Measurements from ENCODE around the gene CDH18.

CDH18 gene

GRCh38 chr5:19987612-19988361 is at the start of gene CDH18:
Gene CDH18 (minus strand): TSS chr5:19988200. CDS start chr5:19838986, 149,214 bp downstream.
- peak; percentile 80 for DNase-seq

- DNase-seq: no peak
Observed at GRCh38 chr5:20034717-20035116, 46.7 kb upstream of the CDH18 start.

GRCh38 chr5:20033881-20034280 is 45.9 kb upstream of the CDH18 start:
- DNase-seq: no peak

DNA sequence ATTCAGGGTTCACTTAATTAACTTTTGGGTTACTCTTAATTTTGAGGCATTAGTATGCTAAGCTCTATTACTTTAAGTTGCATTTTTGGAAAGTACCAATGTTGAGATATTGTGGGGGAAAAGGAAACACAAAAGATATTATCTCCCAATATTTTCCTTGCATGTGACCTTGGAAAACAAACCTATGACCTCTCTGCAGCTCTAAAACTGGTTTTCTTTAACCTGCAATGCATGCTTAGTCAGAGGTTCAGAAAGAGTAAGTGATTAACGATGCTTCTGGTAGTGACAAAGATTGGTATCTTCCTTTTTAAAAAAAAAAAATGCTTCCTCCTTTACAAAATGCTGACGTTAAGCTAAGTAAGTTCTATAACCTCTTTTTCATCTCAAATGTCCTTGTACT is 44.9 kb upstream of the CDH18 start:
- no peak for DNase-seq

DNA sequence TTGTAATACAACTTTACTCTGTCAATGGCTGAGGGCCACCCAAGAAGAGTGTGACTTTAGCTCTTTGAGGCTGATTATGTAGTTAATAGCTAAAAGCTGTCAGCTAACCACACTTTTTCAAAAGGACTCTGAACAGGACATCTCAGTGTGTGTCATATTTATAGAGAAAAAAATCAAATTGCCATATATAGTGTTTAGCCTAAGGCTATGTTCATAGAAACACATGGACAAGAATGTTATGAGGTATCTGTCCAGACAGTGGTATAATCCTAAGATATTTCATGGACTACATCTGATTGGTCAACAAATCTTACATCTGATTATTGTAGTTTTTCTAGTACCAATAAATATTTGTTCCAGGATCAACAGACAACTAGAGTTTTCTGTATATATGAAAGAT is 42.1 kb upstream of the CDH18 start:
- DNase-seq: no peak

DNA sequence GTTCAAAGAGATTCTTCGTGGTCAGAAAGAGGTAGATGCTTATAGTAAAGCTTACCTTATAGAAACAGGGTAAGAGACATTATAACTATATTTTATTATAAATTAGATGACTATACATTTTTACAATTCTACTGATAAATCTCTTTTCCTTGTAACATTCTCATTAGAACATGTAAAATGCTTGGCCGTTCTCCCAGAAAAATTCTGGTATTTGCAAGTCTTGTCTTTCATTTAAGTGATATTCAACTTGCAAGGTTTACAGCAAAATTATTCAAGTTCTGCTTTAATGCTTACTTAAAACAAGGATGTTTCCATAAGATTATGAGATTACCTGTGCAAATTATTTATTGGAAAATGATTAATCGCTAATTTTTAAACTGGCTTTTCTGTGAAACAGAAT is 41.3 kb upstream of the CDH18 start:
- DNase-seq: no peak

DNA sequence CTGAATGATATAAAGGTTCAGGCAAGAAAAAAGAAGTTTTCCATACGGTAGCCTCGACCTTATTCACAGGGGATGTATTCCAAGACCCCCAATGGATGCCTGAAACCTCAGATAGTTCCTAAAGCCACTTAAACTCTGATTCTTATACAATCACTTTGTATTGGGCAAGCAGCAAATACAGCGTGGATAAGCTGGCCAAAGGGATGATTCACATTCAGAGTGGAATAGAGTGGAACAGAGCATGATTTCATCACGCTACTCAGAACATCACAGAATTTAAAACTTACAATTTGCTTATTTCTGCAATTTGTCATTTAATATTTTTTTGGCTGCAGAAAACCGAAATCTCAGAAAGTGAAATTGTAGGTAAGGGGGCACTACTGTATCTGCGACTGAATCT is 40.5 kb upstream of the CDH18 start:
- DNase-seq: no peak

- no peak for DNase-seq
Observed at GRCh38 chr5:20023686-20024180, 35.7 kb upstream of the CDH18 start.

GRCh38 chr5:20020247-20020646 is 32.2 kb upstream of the CDH18 start:
- no peak for DNase-seq

GRCh38 chr5:20017021-20017420 is 29.0 kb upstream of the CDH18 start:
- DNase-seq: no peak

GRCh38 chr5:20000416-20000815 is 12.4 kb upstream of the CDH18 start:
- no peak for DNase-seq

GRCh38 chr5:19988457-19988856 is 457 bp upstream of the CDH18 start:
- DNase-seq: no peak

DNA sequence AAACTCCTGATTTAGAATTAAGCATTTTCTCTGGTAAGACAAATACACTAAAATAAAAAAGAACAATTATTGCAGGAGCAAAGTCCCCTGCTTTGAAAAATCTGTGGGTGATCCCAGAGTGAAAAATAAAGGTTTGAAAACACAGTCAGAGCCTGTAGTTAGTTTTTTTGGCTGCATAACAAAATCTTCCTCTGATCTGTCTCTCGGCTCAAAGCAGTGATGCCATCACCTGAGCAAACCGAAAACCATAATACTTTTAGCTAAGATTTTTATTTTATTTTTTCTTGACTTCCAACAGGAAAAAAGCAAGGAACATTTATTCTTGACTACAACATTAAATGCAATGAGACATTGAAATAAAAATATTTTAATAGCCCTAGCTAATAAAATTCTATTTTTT is 1.2 kb downstream of the CDH18 start:
- no peak for DNase-seq

- peak; percentile 23 for DNase-seq
Observed at GRCh38 chr5:19986031-19986619, 1.9 kb downstream of the CDH18 start.

GRCh38 chr5:19978476-19978875 is 9.5 kb downstream of the CDH18 start:
- DNase-seq: no peak

DNA sequence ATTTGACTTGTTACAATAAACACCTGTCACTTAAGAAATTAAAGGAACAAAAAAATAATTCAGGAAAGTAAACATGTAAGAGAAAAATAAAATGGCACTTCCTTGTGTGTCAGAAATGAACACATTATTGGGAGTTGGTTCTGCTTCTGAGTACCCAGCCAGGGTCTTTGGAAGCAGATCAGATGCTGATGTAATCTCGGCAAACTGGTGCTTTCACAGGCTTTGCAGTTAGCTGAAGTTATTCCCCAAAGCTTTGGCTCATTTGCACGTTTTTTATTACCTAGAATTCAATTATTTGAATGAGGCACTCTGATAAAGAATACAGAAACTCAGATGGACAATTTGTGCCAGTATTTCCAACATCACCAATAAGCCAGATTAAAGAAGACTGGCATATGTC is 10.9 kb downstream of the CDH18 start:
- DNase-seq: peak; percentile 25

GRCh38 chr5:19975795-19976194 is 12.2 kb downstream of the CDH18 start:
- DNase-seq: no peak

- DNase-seq: no peak
Observed at GRCh38 chr5:19960451-19960850, 27.5 kb downstream of the CDH18 start.

DNA sequence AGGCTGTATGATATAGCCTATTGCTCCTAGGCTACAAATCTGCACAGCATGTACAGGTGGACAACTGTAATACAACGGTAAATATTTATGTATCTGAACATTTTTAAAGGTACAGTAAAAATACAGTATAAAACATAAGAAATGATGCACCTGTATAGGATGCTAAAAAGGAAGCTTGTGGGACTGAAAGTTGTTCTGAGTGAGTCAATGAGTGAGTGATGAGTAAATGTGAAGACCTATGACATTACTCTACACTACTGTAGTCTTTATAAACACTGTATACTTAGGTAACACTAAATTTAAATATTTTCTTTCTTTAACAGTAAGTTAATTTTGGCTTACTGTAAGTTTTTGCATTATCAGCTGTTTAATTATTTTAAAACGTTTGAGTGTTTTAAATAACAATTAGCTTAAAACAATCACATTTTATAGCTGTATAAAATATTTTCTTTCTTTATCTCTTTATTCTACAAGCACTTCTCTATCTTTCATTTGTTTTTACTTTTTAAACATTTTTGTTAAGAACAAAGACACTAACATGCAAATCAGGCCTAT is 28.1 kb downstream of the CDH18 start:
- no peak for DNase-seq

DNA sequence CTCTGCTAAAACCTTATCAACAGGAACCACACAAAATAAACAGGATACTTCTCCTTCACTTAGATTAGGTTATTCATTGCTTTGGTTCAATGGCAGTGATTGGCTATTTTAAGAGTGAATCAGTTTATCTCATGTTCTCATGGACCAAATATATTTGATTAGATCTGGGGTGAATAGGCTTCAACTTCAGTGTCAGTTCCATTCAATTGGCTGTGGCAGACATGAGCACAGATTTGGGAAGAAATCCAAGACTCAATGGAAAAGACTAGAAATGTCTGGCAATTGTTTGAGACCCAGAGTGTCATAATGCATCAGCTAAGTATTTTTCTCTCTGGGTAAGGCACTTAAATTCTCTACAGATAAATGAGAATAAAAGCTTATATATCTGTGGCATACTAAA is 37.1 kb downstream of the CDH18 start:
- DNase-seq: no peak

DNA sequence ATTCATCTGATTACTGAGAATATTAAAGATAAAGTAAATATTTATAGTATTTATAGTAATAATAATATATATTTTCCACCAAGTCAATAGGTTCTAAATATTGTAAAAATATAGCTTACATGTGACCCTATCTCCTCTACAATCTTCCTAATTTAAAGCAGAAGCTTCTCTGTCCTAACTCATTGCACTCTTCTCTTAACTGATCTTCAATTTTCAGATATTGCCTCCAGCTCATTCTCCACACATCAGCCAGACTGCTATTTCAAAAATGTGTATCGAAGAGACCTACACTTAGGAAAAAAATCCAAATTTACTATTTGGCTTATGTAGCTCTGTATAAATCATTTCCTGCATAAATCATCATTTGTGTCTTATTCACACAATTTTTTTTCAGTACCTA is 47.8 kb downstream of the CDH18 start:
- DNase-seq: no peak

- DNase-seq: no peak
Observed at GRCh38 chr5:19930451-19930850, 57.5 kb downstream of the CDH18 start.

DNA sequence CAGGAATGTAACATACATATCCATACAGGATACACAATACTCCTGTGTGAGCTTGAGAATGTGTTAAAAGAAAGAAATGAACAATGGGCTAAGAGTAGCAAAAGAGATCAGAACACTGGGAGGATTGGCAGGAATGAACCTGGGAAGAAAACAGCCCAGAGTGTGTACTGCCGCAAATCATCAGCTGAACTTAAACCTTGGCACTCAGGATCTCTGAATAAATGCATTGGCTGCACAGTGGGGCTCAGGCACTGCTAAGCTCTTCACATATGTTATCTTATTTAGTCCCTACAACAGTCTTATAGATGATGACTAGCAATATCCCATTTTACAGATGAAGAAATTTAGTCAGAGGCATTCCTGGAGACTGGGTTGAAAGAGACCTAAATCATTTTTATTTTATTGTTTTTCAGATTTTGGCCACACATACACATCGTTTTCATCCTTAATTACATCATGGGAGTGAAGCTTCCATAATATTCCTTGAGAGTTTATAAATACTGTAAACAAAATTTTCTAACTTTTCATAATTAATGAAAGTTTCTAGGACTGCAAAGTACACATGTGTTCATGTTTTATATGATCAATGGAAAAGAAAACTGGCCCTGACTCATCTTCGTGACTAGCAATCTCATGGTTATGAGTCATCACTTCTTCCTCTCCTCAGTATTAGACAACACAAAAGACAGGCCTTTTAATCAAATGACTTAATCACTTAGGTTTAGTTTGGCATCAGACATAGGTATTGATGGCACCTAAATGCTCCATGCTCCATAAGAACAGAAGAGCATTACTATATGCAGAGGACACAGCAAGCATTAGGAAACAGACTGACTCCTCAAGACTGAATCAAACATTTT is 59.2 kb downstream of the CDH18 start:
- peak; percentile 36 for DNase-seq

All from NCI-H748 treated with DMSO at 0.1 percent for 48 hours (cell line).